ENCODE results near the gene VTI1A.
"Not testable (repeated sequence)": the region's sequence is repeated elsewhere in the genome, so short reads cannot be mapped to it uniquely, and the experiment has no call there.

Gene VTI1A

GRCh38 chr10:112454910-112455779 lies 8.1 kb downstream of the VTI1A start:
- DNase-seq (ENCODE audit: low read depth in 1 of 2, low spot score in 1 of 2), result no peak

- DNase-seq (ENCODE audit: low read depth in 1 of 2, low spot score in 1 of 2), result no peak
Observed at GRCh38 chr10:112456533-112456932, 9.5 kb downstream of the VTI1A start.

- no peak for DNase-seq (ENCODE audit: low read depth in 1 of 2, low spot score in 1 of 2)
Observed at GRCh38 chr10:112460366-112460765, 13.4 kb downstream of the VTI1A start.

- no peak for DNase-seq (ENCODE audit: low read depth in 1 of 2, low spot score in 1 of 2)
Observed at GRCh38 chr10:112461029-112461887, 14.2 kb downstream of the VTI1A start.

GRCh38 chr10:112464074-112464473 lies 17.1 kb downstream of the VTI1A start:
- DNase-seq (ENCODE audit: low read depth in 1 of 2, low spot score in 1 of 2), result not testable (repeated sequence)

GRCh38 chr10:112465299-112465883 lies 18.4 kb downstream of the VTI1A start:
- DNase-seq (ENCODE audit: low read depth in 1 of 2, low spot score in 1 of 2), result no peak

- no peak for DNase-seq (ENCODE audit: low read depth in 1 of 2, low spot score in 1 of 2)
Observed at GRCh38 chr10:112466802-112467201, 19.8 kb downstream of the VTI1A start.

GRCh38 chr10:112467541-112468075 lies 20.6 kb downstream of the VTI1A start:
- DNase-seq (ENCODE audit: low read depth in 1 of 2, low spot score in 1 of 2), result no peak

GRCh38 chr10:112471878-112472487 lies 25.0 kb downstream of the VTI1A start:
- DNase-seq (ENCODE audit: low read depth in 1 of 2, low spot score in 1 of 2), result no peak

- no peak for DNase-seq (ENCODE audit: low read depth in 1 of 2, low spot score in 1 of 2)
Observed at GRCh38 chr10:112475575-112476218, 28.7 kb downstream of the VTI1A start.

GRCh38 chr10:112481602-112482001 lies 34.6 kb downstream of the VTI1A start:
- no peak for DNase-seq (ENCODE audit: low read depth in 1 of 2, low spot score in 1 of 2)

GRCh38 chr10:112484399-112484798 lies 37.4 kb downstream of the VTI1A start:
- DNase-seq (ENCODE audit: low read depth in 1 of 2, low spot score in 1 of 2), result no peak

- no peak for DNase-seq (ENCODE audit: low read depth in 1 of 2, low spot score in 1 of 2)
Observed at GRCh38 chr10:112487964-112488363, 40.9 kb downstream of the VTI1A start.

- DNase-seq (ENCODE audit: low read depth in 1 of 2, low spot score in 1 of 2), result no peak
Observed at GRCh38 chr10:112490545-112490944, 43.5 kb downstream of the VTI1A start.

- DNase-seq (ENCODE audit: low read depth in 1 of 2, low spot score in 1 of 2), result no peak
Observed at GRCh38 chr10:112491144-112491543, 44.1 kb downstream of the VTI1A start.

GRCh38 chr10:112492736-112493135 lies 45.7 kb downstream of the VTI1A start:
- DNase-seq (ENCODE audit: low read depth in 1 of 2, low spot score in 1 of 2), result no peak

- no peak for DNase-seq (ENCODE audit: low read depth in 1 of 2, low spot score in 1 of 2)
Observed at GRCh38 chr10:112497347-112497950, 50.4 kb downstream of the VTI1A start.

GRCh38 chr10:112498806-112499205 lies 51.8 kb downstream of the VTI1A start:
- no peak for DNase-seq (ENCODE audit: low read depth in 1 of 2, low spot score in 1 of 2)

GRCh38 chr10:112499985-112500384 lies 53.0 kb downstream of the VTI1A start:
- not testable (repeated sequence) for DNase-seq (ENCODE audit: low read depth in 1 of 2, low spot score in 1 of 2)

- DNase-seq (ENCODE audit: low read depth in 1 of 2, low spot score in 1 of 2), result no peak
Observed at GRCh38 chr10:112502536-112502935, 55.5 kb downstream of the VTI1A start.
